ENCODE data around the gene GLDN. TPM values are rescaled to one million over a fixed set of nuclear protein-coding genes. Genes with fewer than 3 reads are reported as not detected.

Gene GLDN
- total RNA-seq, 2 donors from 2014 or later, result not detected

- peaks cover 0 to 2% of the 10 kb centered on the region in 2 donors for H3K4me1 Mint-ChIP-seq (ENCODE audit: low read depth in 2 of 2)
- DNase-seq (ENCODE audit: low spot score) (no peak), ATAC-seq (no peak)
- H3K36me3 Mint-ChIP-seq, result no peaks in the 10 kb centered on the region
- no peak overlapping the region for H3K27ac Mint-ChIP-seq
- H3K27me3 Mint-ChIP-seq, result peaks cover 21 to 26% of the 10 kb centered on the region in 2 donors
- H3K4me3 Mint-ChIP-seq, result no peak overlapping the region
- H3K9me3 Mint-ChIP-seq, result peaks cover 4% of the 10 kb centered on the region
These were observed 12.5 kb downstream of the GLDN start for GRCh38 chr15:51353976-51354375.

- peaks cover 0 to 2% of the 10 kb centered on the region in 2 donors for H3K4me1 Mint-ChIP-seq (ENCODE audit: low read depth in 2 of 2)
- H3K4me3 Mint-ChIP-seq, result no peak overlapping the region
- ATAC-seq (no peak), DNase-seq (ENCODE audit: low spot score) (no peak)
- no peak overlapping the region for H3K27ac Mint-ChIP-seq
- H3K9me3 Mint-ChIP-seq, result peaks cover 4% of the 10 kb centered on the region
- H3K36me3 Mint-ChIP-seq, result no peaks in the 10 kb centered on the region
- peaks cover 21 to 26% of the 10 kb centered on the region in 2 donors for H3K27me3 Mint-ChIP-seq
These were observed 13.6 kb downstream of the GLDN start for GRCh38 chr15:51355096-51355495.

- Mint-ChIP-seq H3K4me3 (no peak overlapping the region), H3K4me1 (ENCODE audit: low read depth in 2 of 2) (peaks cover 0 to 2% of the 10 kb centered on the region in 2 donors), H3K36me3 (no peaks in the 10 kb centered on the region), H3K9me3 (peaks cover 4% of the 10 kb centered on the region), H3K27ac (no peak overlapping the region), H3K27me3 (peaks cover 19 to 23% of the 10 kb centered on the region in 2 donors)
- DNase-seq (ENCODE audit: low spot score), result no peak
- no peak for ATAC-seq
These were observed 14.7 kb downstream of the GLDN start for GRCh38 chr15:51356147-51356546.

- H3K9me3 Mint-ChIP-seq, result peaks cover 4% of the 10 kb centered on the region
- ATAC-seq, result no peak
- H3K27ac Mint-ChIP-seq, result no peak overlapping the region
- H3K4me3 Mint-ChIP-seq, result no peak overlapping the region
- peaks cover 0 to 2% of the 10 kb centered on the region in 2 donors for H3K4me1 Mint-ChIP-seq (ENCODE audit: low read depth in 2 of 2)
- H3K36me3 Mint-ChIP-seq, result no peaks in the 10 kb centered on the region
- H3K27me3 Mint-ChIP-seq, result peaks cover 13 to 19% of the 10 kb centered on the region in 2 donors
- no peak for DNase-seq (ENCODE audit: low spot score)
These were observed 15.5 kb downstream of the GLDN start for GRCh38 chr15:51356983-51357382.

- no peak for ATAC-seq
- no peak for DNase-seq (ENCODE audit: low spot score)
- peaks cover 0 to 2% of the 10 kb centered on the region in 2 donors for H3K4me1 Mint-ChIP-seq (ENCODE audit: low read depth in 2 of 2)
- no peaks in the 10 kb centered on the region for H3K36me3 Mint-ChIP-seq
- H3K27ac Mint-ChIP-seq, result no peak overlapping the region
- no peaks in the 10 kb centered on the region for H3K9me3 Mint-ChIP-seq
- no peak overlapping the region for H3K4me3 Mint-ChIP-seq
- no peaks in the 10 kb centered on the region for H3K27me3 Mint-ChIP-seq
These were observed 18.5 kb downstream of the GLDN start for GRCh38 chr15:51359981-51360380.

- ATAC-seq, result no peak
- H3K27ac Mint-ChIP-seq, result no peak overlapping the region
- DNase-seq (ENCODE audit: low spot score), result no peak
- H3K4me1 Mint-ChIP-seq (ENCODE audit: low read depth in 2 of 2), result no peaks in the 10 kb centered on the region
- no peak overlapping the region for H3K4me3 Mint-ChIP-seq
- H3K9me3 Mint-ChIP-seq, result no peaks in the 10 kb centered on the region
- peaks cover 6 to 7% of the 10 kb centered on the region in 2 donors for H3K27me3 Mint-ChIP-seq
- no peaks in the 10 kb centered on the region for H3K36me3 Mint-ChIP-seq
These were observed 21.9 kb downstream of the GLDN start for GRCh38 chr15:51363383-51363782.

GRCh38 chr15:51365417-51365816 lies 24.0 kb downstream of the GLDN start:
- DNase-seq (ENCODE audit: low spot score) (no peak), ATAC-seq (no peak)
- H3K27me3 Mint-ChIP-seq, result peaks cover 6 to 7% of the 10 kb centered on the region in 2 donors
- H3K27ac Mint-ChIP-seq, result no peak overlapping the region
- no peak overlapping the region for H3K4me3 Mint-ChIP-seq
- no peaks in the 10 kb centered on the region for H3K9me3 Mint-ChIP-seq
- no peaks in the 10 kb centered on the region for H3K36me3 Mint-ChIP-seq
- H3K4me1 Mint-ChIP-seq (ENCODE audit: low read depth in 2 of 2), result no peaks in the 10 kb centered on the region

- no peak overlapping the region for H3K27ac Mint-ChIP-seq
- no peaks in the 10 kb centered on the region for H3K9me3 Mint-ChIP-seq
- peaks cover 6 to 7% of the 10 kb centered on the region in 2 donors for H3K27me3 Mint-ChIP-seq
- no peaks in the 10 kb centered on the region for H3K4me1 Mint-ChIP-seq (ENCODE audit: low read depth in 2 of 2)
- ATAC-seq (no peak), DNase-seq (ENCODE audit: low spot score) (no peak)
- H3K36me3 Mint-ChIP-seq, result no peaks in the 10 kb centered on the region
- H3K4me3 Mint-ChIP-seq, result no peak overlapping the region
These were observed 24.6 kb downstream of the GLDN start for GRCh38 chr15:51366071-51366470.

- H3K4me1 Mint-ChIP-seq (ENCODE audit: low read depth in 2 of 2), result no peaks in the 10 kb centered on the region
These were observed 25.5 kb downstream of the GLDN start for GRCh38 chr15:51366920-51367319.

GRCh38 chr15:51367322-51367976 lies 26.0 kb downstream of the GLDN start:
- ATAC-seq, result no peak
- Mint-ChIP-seq H3K4me1 (ENCODE audit: low read depth in 2 of 2) (no peaks in the 10 kb centered on the region), H3K4me3 (no peak overlapping the region), H3K9me3 (no peaks in the 10 kb centered on the region), H3K27ac (no peak overlapping the region), H3K27me3 (peaks cover 6 to 7% of the 10 kb centered on the region in 2 donors), H3K36me3 (no peaks in the 10 kb centered on the region)
- no peak for DNase-seq (ENCODE audit: low spot score)

More at GRCh38 chr15:51366920-51367319, 25.5 kb downstream of the GLDN start:
- Mint-ChIP-seq H3K4me3 (no peak overlapping the region), H3K27me3 (peaks cover 6 to 7% of the 10 kb centered on the region in 2 donors), H3K36me3 (no peaks in the 10 kb centered on the region), H3K27ac (no peak overlapping the region), H3K9me3 (no peaks in the 10 kb centered on the region)
- no peak for ATAC-seq
- DNase-seq (ENCODE audit: low spot score), result no peak

- Mint-ChIP-seq H3K4me1 (ENCODE audit: low read depth in 2 of 2) (no peaks in the 10 kb centered on the region), H3K27ac (no peak overlapping the region), H3K27me3 (peaks cover 6 to 7% of the 10 kb centered on the region in 2 donors), H3K36me3 (no peaks in the 10 kb centered on the region), H3K9me3 (no peaks in the 10 kb centered on the region), H3K4me3 (no peak overlapping the region)
- DNase-seq (ENCODE audit: low spot score) (no peak), ATAC-seq (no peak)
These were observed 26.9 kb downstream of the GLDN start for GRCh38 chr15:51368307-51368706.

- H3K4me3 Mint-ChIP-seq, result no peak overlapping the region
- no peaks in the 10 kb centered on the region for H3K4me1 Mint-ChIP-seq (ENCODE audit: low read depth in 2 of 2)
- DNase-seq (ENCODE audit: low spot score) (no peak), ATAC-seq (no peak)
- H3K27me3 Mint-ChIP-seq, result peaks cover 6 to 7% of the 10 kb centered on the region in 2 donors
- H3K9me3 Mint-ChIP-seq, result no peaks in the 10 kb centered on the region
- no peak overlapping the region for H3K27ac Mint-ChIP-seq
- H3K36me3 Mint-ChIP-seq, result no peaks in the 10 kb centered on the region
These were observed 27.4 kb downstream of the GLDN start for GRCh38 chr15:51368751-51369450.

- Mint-ChIP-seq H3K27me3 (peaks cover 6 to 7% of the 10 kb centered on the region in 2 donors), H3K36me3 (no peaks in the 10 kb centered on the region), H3K27ac (no peak overlapping the region), H3K4me3 (no peak overlapping the region), H3K4me1 (ENCODE audit: low read depth in 2 of 2) (no peaks in the 10 kb centered on the region), H3K9me3 (no peaks in the 10 kb centered on the region)
- DNase-seq (ENCODE audit: low spot score) (no peak), ATAC-seq (no peak)
These were observed 28.0 kb downstream of the GLDN start for GRCh38 chr15:51369451-51369761.

GRCh38 chr15:51371266-51371665 lies 29.8 kb downstream of the GLDN start:
- no peak overlapping the region for H3K27ac Mint-ChIP-seq
- no peaks in the 10 kb centered on the region for H3K27me3 Mint-ChIP-seq
- H3K4me3 Mint-ChIP-seq, result no peak overlapping the region
- ATAC-seq (no peak), DNase-seq (ENCODE audit: low spot score) (no peak)
- no peaks in the 10 kb centered on the region for H3K9me3 Mint-ChIP-seq
- no peaks in the 10 kb centered on the region for H3K4me1 Mint-ChIP-seq (ENCODE audit: low read depth in 2 of 2)
- H3K36me3 Mint-ChIP-seq, result no peaks in the 10 kb centered on the region
